Measurements from ENCODE around the gene XAGE1A.
"Not testable (repeated sequence)": the region's sequence is repeated elsewhere in the genome, so short reads cannot be mapped to it uniquely, and the experiment has no call there.

GRCh38 chrX:52495545-52496418, at the start of gene XAGE1A:
- TF ChIP-seq POLR2AphosphoS5 (IDR thresholded peaks at IDR 0.05; ENCODE audit: low read depth, low read length); TAF1 (IDR thresholded peaks at IDR 0.05; ENCODE audit: borderline replicate concordance, insufficient read depth, low read length); SIN3A (IDR thresholded peaks at IDR 0.05; ENCODE audit: borderline replicate concordance, insufficient read depth, low read length): not testable (repeated sequence)
- TF ChIP-seq, protein P1, sequence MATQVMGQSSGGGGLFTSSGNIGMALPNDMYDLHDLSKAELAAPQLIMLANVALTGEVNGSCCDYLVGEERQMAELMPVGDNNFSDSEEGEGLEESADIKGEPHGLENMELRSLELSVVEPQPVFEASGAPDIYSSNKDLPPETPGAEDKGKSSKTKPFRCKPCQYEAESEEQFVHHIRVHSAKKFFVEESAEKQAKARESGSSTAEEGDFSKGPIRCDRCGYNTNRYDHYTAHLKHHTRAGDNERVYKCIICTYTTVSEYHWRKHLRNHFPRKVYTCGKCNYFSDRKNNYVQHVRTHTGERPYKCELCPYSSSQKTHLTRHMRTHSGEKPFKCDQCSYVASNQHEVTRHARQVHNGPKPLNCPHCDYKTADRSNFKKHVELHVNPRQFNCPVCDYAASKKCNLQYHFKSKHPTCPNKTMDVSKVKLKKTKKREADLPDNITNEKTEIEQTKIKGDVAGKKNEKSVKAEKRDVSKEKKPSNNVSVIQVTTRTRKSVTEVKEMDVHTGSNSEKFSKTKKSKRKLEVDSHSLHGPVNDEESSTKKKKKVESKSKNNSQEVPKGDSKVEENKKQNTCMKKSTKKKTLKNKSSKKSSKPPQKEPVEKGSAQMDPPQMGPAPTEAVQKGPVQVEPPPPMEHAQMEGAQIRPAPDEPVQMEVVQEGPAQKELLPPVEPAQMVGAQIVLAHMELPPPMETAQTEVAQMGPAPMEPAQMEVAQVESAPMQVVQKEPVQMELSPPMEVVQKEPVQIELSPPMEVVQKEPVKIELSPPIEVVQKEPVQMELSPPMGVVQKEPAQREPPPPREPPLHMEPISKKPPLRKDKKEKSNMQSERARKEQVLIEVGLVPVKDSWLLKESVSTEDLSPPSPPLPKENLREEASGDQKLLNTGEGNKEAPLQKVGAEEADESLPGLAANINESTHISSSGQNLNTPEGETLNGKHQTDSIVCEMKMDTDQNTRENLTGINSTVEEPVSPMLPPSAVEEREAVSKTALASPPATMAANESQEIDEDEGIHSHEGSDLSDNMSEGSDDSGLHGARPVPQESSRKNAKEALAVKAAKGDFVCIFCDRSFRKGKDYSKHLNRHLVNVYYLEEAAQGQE (IDR thresholded peaks at IDR 0.05; ENCODE audit: insufficient read depth in 1 of 2, low read depth in 2 of 2, low read length in 2 of 2) = not testable (repeated sequence)

Data from PFSK-1 (cell line).